Measurements from ENCODE around the gene CERK.

CERK gene

GRCh38 chr22:46731246-46732040, 6.6 kb downstream of the CERK start:
- no peak for DNase-seq (ENCODE audit: low read depth)

DNA sequence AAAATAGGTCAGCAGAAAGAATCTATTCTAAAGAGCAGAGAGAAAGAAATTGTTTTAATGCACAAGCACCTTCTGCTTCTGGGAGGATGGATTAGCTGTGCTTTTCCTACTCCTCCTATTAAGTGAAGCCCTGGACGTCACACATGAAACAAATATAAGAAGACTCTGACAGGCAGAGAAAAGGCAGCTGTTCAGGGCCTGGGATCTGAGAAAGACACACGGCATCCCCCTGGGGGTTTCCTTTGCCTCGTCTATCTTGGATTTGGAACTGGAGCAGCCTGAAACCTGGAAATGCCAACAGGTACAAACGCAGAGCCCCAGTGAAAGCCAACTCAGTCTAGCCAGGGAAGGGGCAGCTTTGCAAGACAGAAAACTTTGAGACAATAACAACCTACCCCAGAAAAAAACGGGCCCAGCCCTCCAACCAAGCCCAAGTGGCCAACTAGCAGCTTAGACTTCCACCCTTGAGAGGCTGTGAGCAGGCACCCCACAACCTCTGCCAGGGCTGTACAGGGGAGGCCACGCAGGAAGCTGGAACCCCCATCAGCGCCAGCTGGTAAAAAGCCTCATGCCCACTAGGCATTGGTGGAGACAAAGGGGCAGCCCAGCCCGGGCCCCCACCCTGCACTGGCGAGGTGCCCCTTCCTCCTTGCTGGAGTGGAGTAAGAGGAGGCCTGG, 7.3 kb downstream of the CERK start:
- no peak for DNase-seq (ENCODE audit: low read depth)

GRCh38 chr22:46728470-46728869, 9.6 kb downstream of the CERK start:
- no peak for DNase-seq (ENCODE audit: low read depth)

DNA sequence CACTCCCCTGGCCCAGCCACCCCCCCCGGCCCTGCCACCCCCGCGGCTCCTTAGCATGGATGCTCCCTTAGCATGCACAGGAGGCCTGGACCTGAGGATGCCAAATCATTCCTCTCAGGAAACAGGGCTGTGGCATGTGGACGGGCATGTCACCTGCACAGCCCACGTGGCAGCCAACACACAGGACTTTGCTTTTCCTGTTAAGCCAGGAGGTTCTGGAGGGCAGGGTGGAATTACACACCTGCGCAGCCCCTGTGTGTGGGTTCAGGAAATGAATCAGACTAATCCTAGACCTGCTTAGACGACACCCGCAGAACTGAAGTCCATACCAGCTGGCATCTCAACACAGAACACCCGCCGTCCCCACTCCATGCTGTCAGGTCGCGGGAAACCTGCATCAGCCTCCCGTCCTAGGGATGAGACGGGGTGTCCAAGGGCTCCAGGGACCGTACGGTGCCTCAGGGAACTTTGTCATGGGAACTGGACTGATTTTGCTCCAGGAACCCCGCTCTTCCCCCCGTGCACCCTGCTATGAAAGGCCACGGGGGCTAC, 10.2 kb downstream of the CERK start:
- DNase-seq (ENCODE audit: low read depth): no peak

- no peak for DNase-seq (ENCODE audit: low read depth)
Observed at GRCh38 chr22:46726986-46727317, 11.1 kb downstream of the CERK start.

- DNase-seq (ENCODE audit: low read depth): no peak
Observed at GRCh38 chr22:46726066-46726985, 11.7 kb downstream of the CERK start.

DNA sequence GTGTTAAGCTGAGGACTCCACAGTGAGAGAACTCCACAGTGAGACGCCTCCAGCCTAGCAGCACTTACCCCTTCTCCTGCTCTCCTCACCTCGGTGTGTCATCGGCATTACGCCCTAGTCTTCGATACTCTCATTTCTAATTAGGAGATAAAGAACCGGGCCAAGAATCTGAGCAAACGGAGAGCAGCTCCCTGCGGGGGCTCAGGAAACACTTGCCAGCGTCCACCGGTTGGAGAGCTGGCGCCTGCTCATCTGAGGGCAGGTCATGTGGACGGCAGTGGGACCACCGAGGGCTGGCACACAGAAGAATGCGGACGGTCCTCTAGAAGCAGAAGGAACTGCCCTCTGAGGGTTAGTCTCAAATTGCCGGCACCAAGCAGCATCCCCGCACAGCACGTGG, 13.0 kb downstream of the CERK start:
- DNase-seq (ENCODE audit: low read depth): no peak

DNA sequence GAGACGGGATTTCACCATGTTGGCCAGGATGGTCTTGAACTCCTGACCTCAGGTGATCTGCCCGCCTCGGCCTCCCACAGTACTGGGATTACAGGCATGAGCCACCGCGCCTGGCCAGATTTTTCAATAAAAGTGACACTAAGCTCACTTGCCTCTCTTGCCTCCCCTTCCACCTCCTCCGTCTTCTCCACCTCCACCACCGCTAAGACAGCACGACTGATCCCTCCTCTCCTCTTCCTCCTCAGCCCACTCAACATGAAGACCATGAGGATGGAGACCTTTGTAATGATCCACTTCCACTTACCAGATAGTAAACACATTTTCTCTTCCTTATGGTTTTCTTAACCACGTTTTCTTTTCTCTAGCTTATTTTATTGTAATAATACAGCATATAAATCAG, 14.2 kb downstream of the CERK start:
- no peak for DNase-seq (ENCODE audit: low read depth)

DNA sequence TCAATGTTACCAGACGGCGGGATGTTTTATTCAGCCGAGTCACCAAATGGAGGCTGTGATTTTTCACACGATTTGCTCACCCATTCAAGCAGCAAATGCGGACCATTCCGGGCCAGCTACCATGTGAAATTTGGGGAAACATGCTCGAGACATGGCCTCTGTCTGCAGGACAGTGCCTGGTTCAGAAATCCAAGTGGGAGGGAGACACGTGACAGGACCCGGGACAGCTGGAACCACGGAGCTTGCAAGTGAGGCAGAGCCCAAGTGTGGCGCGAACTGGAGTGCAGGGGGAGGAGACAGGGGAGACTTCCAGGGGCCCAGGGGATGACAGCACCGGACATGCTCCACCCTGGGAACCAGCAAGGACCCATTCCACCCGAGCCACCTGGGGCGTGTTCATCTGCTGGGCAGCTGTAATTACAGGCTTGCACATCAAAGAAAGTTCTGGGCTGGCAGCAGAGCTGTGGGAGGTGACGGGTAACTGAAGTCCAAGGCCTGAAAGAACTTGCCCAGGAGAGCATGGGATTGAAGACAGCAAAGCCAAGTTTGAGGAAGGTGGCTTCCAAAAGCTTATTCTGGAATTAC, 16.5 kb downstream of the CERK start:
- DNase-seq (ENCODE audit: low read depth): no peak

DNA sequence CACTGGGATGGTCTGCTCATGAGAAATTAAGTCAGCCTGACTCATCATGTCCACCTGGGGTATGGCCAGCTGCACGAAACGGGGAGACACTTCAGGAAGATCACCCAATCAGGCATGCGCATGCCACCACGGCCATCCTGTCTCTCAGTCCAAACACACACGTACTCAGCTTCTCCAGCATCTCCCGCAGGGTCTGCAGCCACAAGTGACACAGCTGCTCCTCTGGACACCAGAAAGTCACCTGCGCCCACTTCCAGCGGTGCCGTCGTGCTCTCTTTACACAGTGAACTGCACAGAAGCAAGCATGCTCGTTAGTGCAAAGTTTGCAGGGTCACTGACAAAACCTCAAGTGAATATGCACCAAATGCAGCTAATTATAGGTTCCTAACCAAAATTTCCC, 18.1 kb downstream of the CERK start:
- no peak for DNase-seq (ENCODE audit: low read depth)

GRCh38 chr22:46714550-46714949, 23.5 kb downstream of the CERK start:
- no peak for DNase-seq (ENCODE audit: low read depth)

DNA sequence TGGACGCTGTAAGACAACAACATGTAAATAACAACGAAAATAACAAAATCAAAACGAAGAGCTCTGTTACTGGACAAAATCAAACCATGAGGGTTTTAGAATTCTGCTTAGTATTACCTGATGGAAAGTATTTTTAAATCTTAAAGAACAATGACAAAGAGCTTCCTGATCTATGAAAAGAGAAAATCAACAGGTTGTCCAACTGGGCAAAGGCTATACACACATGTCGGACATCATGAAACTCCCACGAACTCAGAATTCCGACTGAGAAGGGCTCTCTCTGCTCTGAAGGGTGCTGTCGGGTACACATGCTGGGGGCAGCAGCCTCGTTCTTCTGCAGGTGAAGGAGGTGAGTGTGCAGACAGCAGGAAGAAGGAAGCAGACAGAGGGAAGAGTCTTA, 25.8 kb downstream of the CERK start:
- no peak for DNase-seq (ENCODE audit: low read depth)

DNA sequence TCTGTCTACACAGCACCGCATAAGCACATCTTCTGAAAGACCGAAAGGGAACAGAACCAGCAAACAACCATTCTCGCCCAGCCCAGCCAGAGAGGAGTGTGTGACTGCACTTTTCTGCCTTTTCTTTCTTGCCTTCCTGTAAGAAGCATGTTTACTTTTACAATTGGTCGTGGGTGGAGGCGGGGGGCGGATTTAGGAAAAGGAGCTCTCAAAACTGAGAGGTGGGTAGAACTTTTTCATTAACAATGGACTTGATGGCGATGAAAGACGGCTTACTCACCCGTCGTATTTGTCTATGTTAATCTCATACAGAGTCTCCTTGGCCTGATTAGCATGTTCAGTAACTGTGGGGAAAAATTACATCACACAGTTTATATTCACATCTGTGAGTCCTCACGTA, 27.2 kb downstream of the CERK start:
- no peak for DNase-seq (ENCODE audit: low read depth)

GRCh38 chr22:46708766-46709330, 29.2 kb downstream of the CERK start:
- DNase-seq (ENCODE audit: low read depth): no peak

- no peak for DNase-seq (ENCODE audit: low read depth)
Observed at GRCh38 chr22:46707827-46708570, 30.1 kb downstream of the CERK start.

DNA sequence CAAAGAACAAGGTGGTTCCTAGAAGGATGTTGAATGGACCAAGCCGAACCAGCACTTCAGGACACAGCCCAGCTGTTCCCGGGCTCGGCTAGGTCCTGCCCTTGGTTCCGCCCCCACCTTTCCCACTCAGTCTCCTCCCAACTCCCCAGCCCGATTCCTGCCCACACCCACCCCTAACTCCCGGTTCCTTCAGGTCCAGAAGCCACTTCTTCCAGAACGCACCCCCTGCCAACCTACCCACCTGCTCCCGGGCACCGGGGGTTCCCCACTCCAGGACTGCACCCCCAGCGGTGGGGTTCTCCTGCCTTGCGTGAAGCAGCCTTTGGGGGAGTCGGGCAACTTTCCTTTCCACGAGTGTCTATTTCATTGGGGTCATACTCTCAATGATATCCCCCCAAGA, 30.7 kb downstream of the CERK start:
- no peak for DNase-seq (ENCODE audit: low read depth)

DNA sequence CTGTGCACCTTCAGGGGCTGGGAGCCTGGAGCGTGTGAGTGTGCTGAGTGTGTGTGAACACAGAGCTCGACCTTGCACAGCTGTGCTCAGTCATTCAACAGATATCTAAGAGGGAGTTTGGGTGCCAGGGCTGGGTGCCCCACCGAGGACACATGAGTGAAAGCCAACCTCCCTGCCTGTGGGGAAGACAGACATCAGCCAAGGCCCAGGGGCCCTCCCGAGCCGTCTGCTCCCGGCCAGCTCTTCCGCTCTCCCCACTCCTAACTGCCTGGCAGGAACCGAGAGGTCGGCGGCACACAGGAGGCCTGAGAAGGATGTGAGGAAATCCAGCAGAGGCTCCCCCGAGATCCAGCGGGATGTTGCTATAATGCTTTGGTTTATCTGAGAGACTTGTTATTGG, 32.0 kb downstream of the CERK start:
- DNase-seq (ENCODE audit: low read depth): no peak

GRCh38 chr22:46703996-46704370, 34.1 kb downstream of the CERK start:
- DNase-seq (ENCODE audit: low read depth): no peak

- no peak for DNase-seq (ENCODE audit: low read depth)
Observed at GRCh38 chr22:46703171-46703995, 34.7 kb downstream of the CERK start.

DNA sequence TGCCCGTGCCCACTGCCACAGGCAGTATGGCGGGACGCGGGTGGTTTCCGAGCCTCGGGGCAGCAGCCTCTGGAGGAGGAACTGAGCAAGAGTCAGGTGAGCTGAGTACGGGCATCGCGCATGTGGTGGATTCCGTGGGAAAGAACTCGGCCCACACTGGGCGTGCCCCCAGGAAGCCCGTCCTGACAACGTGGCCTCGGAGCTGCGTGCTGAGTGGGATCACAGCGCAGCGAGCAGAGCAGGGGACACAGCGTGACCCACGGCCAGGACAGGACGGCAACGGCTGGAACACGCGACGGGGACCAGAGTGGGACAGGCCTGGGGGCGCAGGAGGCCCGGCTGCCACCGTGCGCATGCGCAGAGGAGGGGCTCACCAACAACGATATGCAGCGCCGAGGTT, 36.8 kb downstream of the CERK start:
- DNase-seq (ENCODE audit: low read depth): no peak
